Urinary bladder (tissue), 4 donors: ENCODE measurements around the gene TTLL12. TPM values are rescaled to one million over a fixed set of nuclear protein-coding genes. Genes with fewer than 3 reads are reported as not detected.

ENCODE experiments used
- DNase-seq: peaks from one replicate; pipeline ENCODE4 v3.0.0-alpha.2; 2015; ENCODE audit errors: extremely low spot score
- H3K27ac ChIP-seq: one replicate; pipeline ENCODE4 v1.5.1; 2013; ENCODE audit warnings: low read depth, mild to moderate bottlenecking, moderate library complexity
- H3K36me3 ChIP-seq: one replicate; pipeline ENCODE4 v1.6.1; 2013; ENCODE audit warnings: mild to moderate bottlenecking, moderate library complexity; ENCODE audit not compliant: insufficient read depth
- H3K4me1 ChIP-seq: one replicate; pipeline ENCODE4 v1.6.1; 2013; ENCODE audit warnings: mild to moderate bottlenecking, moderate library complexity; ENCODE audit not compliant: insufficient read depth
- H3K4me3 ChIP-seq: one replicate; pipeline ENCODE4 v1.5.1; 2013; ENCODE audit warnings: low read depth, low read length
- WGBS: extraction: QIAGEN DNeasy Blood & Tissue Kit; methylation state at CpG from one replicate; pipeline ENCODE4 v1.1.7; 2013; 5-methylcytosine and 5-hydroxymethylcytosine counted together
- polyA plus RNA-seq: library from polyadenylated mRNA; stranded (reverse); fragments of 200-250 nt; gene quantifications from one replicate; pipeline ENCODE4 v1.2.3, GENCODE V29; 2013
- total RNA-seq: library from RNA; depleted of rRNA; stranded (reverse); fragments of >200 nt; gene quantifications from one replicate; pipeline ENCODE4 v1.2.3, GENCODE V29; 2014
- donor health status: healthy with polysubstance abuse.
- donor health status: healthy.

Gene TTLL12
- total and polyA plus RNA-seq, 2 donors = 8.1 to 26.6 TPM

DNA sequence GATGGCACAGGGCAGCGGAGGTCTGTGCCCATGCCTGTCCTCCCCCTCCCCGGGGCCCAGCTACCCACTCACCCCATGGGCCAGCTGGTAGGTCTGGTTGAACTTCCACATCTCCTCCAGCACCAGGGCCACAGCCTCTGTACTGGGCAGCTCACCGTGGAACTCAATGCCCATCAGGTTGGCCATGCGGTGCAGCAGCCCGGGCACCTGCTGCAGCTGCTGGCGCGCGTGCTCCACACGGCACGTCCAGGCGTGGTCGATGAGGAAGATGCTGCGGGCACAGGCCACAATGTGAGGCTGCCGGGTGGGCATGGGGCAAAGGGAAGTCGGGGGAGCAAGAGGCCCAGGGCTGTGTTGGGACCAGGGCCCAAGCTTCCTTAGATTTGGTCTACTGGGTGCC lies 6.3 kb downstream of the TTLL12 start:
- WGBS = 94% methylated on average over 15 of the region's 15 CpGs
- DNase-seq = no peak
- H3K4me3 ChIP-seq = no peak overlapping the region
- H3K4me1 ChIP-seq = no peaks in the 10 kb centered on the region
- H3K27ac ChIP-seq = no peak overlapping the region
- H3K36me3 ChIP-seq = peaks cover 3% of the 10 kb centered on the region

- Histone ChIP-seq H3K27ac (no peak overlapping the region), H3K36me3 (peaks cover 3% of the 10 kb centered on the region), H3K4me3 (no peak overlapping the region), H3K4me1 (no peaks in the 10 kb centered on the region)
- 96% methylated on average over 15 of the region's 15 CpGs for WGBS
- DNase-seq = no peak
Observed at GRCh38 chr22:43179911-43180195, 7.1 kb downstream of the TTLL12 start.

DNA sequence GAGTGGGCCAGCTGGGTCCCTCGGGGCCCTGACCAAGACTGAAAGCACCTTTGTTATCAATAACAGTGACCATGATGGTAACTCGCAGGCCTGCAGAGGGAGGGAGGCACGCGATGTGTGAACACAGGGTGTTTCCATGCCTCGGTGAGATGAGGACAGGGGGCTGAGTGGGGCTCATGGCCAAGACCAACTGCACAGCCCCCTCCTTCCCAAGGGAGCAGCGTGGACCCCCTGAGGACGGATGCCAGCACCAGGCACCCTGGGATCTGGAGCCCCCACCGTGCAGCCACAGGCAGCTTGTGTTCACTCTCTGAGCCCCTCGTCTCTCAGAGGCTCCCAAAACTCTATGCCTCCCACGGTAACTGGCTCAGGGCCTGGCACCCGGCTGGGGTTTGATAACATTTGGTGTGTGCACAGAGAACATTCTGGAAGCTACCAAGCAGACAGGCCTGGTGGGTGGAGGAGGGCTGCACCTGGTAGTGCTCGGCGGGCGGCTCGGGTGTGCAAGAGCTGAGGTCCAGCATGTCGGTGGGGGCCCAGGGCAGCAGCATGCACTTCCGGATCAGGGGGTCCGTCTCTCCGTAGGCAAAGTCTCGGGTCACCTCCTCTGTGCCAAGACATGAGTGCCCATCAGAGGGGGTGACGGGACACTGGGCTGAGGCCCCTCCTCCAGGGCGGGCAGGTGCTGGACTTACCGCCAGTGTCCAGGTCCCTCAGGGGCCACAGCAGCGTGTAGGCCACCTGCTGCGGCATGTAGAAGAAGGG lies 7.6 kb downstream of the TTLL12 start:
- no peak overlapping the region for H3K4me3 ChIP-seq
- 96% methylated on average over 25 of the region's 25 CpGs for WGBS
- H3K36me3 ChIP-seq = peaks cover 3% of the 10 kb centered on the region
- no peak for DNase-seq
- no peaks in the 10 kb centered on the region for H3K4me1 ChIP-seq
- no peak overlapping the region for H3K27ac ChIP-seq

DNA sequence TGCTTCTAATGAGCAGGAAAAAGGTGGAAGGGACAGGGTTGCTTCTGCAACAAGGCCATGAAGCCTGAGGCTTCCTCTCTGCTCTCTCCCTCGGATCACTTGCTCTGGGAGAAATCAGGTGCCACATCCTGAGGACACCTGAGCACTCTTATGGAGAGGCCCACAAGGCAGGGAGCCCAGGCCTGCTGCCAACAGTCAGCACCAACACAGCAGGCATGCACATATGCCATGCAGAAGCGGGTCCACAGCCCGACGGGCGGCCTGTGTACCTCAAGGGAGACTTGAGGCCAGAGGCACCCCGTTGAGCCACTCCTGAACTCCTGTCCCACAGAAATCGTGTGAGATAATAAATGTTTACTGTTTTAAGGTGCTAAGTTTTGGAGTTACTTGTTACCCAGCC lies 9.5 kb downstream of the TTLL12 start:
- Histone ChIP-seq H3K4me3 (no peak overlapping the region), H3K36me3 (peaks cover 3% of the 10 kb centered on the region), H3K27ac (no peak overlapping the region), H3K4me1 (no peaks in the 10 kb centered on the region)
- DNase-seq = no peak
- WGBS = 92% methylated on average over 7 of the region's 7 CpGs

DNA sequence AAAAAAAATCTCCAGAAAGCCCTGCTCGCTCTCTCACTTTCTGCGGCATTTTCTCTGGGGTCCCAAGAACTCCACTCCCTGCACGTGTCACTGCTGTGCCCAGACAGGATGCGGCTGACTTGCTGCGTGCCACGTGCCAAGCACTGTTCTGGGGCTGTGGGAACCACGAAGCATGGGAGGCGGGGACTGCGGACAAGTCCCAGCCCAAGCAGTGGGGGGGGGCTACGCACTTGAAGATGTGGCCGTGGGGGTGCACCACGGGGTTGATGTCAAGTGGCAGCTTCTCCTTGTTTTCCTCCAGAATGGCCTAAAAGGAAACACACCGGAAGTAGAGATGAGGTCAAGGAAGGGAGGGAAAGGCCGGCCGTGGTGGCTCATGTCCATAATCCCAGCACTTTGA lies 10.8 kb downstream of the TTLL12 start:
- 88% methylated on average over 15 of the region's 15 CpGs for WGBS
- H3K36me3 ChIP-seq = peaks cover 3% of the 10 kb centered on the region
- H3K4me1 ChIP-seq = no peaks in the 10 kb centered on the region
- H3K4me3 ChIP-seq = no peak overlapping the region
- DNase-seq = no peak
- no peak overlapping the region for H3K27ac ChIP-seq

GRCh38 chr22:43174941-43175531 lies 11.9 kb downstream of the TTLL12 start:
- Histone ChIP-seq H3K36me3 (no peaks in the 10 kb centered on the region), H3K4me3 (no peak overlapping the region)
- 88% methylated on average over 9 of the region's 9 CpGs for WGBS

GRCh38 chr22:43173976-43174720 lies 12.8 kb downstream of the TTLL12 start:
- no peak overlapping the region for H3K4me3 ChIP-seq
- H3K27ac ChIP-seq = no peak overlapping the region
- H3K36me3 ChIP-seq = no peaks in the 10 kb centered on the region
- no peak for DNase-seq
- H3K4me1 ChIP-seq = no peaks in the 10 kb centered on the region
- 92% methylated on average over 39 of the region's 39 CpGs for WGBS

More at GRCh38 chr22:43174941-43175531, 11.9 kb downstream of the TTLL12 start:
- Histone ChIP-seq H3K27ac (no peak overlapping the region), H3K4me1 (no peaks in the 10 kb centered on the region)
- no peak for DNase-seq

GRCh38 chr22:43173566-43173965 lies 13.4 kb downstream of the TTLL12 start:
- Histone ChIP-seq H3K4me3 (no peak overlapping the region), H3K36me3 (no peaks in the 10 kb centered on the region), H3K27ac (no peak overlapping the region), H3K4me1 (no peaks in the 10 kb centered on the region)
- DNase-seq = no peak
- 89% methylated on average over 9 of the region's 9 CpGs for WGBS

DNA sequence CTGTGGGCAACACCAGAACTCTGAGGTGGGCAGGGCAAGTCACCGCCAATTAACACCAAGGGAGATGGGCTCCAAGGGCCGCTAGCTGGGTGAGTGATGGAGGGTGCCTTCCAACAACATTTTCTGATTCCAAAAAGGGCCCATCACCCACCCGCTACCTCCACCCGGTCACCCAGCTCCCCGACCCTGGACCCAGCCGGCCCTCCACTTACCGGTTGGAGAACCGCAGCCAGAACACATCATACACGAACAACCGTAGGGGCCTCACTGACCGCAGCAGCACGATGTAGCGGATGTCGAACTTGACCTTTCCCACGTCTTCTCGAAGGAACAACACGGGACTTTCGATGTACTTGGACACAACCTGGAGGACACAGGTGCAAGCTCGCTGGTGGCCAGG lies 14.7 kb downstream of the TTLL12 start:
- H3K4me1 ChIP-seq = no peaks in the 10 kb centered on the region
- WGBS = 97% methylated on average over 19 of the region's 19 CpGs
- no peak for DNase-seq
- H3K4me3 ChIP-seq = no peak overlapping the region
- no peak overlapping the region for H3K27ac ChIP-seq
- no peaks in the 10 kb centered on the region for H3K36me3 ChIP-seq

DNA sequence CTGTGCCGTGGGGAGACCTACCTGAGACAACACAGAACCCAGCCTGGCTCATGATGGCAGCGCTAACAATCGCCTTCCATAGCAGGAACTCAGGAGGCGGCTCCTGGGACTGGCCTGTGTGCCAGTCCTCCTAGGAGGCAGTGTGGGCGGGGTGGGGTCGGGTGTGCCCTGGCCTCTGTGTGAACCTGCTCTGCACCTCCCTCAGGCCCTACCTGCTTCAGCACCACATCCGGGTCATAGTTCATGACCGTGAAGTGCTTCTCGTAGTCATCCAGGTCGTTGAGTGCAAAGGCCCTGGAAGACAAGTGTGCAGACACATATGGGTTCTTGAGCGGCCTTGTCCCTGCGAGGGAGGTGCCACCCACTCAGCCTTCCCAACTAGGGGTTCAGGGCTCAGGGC lies 15.3 kb downstream of the TTLL12 start:
- Histone ChIP-seq H3K36me3 (no peaks in the 10 kb centered on the region), H3K4me1 (no peaks in the 10 kb centered on the region), H3K27ac (no peak overlapping the region), H3K4me3 (no peak overlapping the region)
- no peak for DNase-seq
- WGBS = 88% methylated on average over 12 of the region's 12 CpGs

DNA sequence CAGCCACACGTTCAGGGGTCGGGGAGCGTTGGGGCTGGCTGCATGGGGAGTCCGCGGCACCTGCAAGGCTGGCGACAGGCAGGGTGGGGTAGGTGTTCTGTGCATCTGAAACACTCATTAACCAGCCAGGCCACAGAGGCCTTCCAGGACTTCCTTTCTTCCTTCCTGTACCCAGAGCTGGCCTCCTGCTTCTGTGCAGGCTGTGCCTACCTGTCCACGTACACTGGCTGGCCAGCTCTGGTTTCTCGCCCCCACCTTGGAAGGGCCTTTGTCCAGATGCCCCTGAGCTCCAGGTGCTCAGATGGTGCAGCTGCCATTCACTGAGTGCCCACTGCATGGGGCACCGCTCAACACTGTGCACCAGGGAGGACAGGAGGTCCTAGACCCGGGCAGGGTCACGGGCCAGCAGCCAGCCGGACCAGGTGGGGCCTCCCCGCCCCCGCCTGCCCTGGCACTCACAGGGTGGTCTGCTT lies 15.9 kb downstream of the TTLL12 start:
- no peak for DNase-seq
- no peak overlapping the region for H3K27ac ChIP-seq
- 84% methylated on average over 14 of the region's 14 CpGs for WGBS
- H3K4me1 ChIP-seq = no peaks in the 10 kb centered on the region
- H3K36me3 ChIP-seq = no peaks in the 10 kb centered on the region
- H3K4me3 ChIP-seq = no peak overlapping the region

DNA sequence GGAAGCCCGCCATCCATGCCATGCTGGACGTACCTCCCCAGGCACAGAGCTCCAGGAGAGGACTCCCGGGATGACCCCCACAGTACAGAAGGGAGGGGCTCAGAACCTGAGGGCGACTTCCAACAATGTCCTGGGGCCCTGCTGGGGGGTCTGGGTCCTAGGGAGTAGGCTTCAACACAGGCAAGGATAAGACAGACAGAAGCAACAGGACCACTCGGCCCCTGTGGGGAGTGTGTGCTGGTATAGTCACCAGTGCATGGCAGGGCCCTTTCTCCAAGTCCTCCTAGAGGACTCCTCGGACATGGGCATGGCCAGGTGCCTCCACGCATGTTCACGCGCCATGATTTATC lies 16.8 kb downstream of the TTLL12 start:
- Histone ChIP-seq H3K4me3 (no peak overlapping the region), H3K27ac (no peak overlapping the region), H3K36me3 (no peaks in the 10 kb centered on the region), H3K4me1 (no peaks in the 10 kb centered on the region)
- 93% methylated on average over 9 of the region's 9 CpGs for WGBS
- no peak for DNase-seq

DNA sequence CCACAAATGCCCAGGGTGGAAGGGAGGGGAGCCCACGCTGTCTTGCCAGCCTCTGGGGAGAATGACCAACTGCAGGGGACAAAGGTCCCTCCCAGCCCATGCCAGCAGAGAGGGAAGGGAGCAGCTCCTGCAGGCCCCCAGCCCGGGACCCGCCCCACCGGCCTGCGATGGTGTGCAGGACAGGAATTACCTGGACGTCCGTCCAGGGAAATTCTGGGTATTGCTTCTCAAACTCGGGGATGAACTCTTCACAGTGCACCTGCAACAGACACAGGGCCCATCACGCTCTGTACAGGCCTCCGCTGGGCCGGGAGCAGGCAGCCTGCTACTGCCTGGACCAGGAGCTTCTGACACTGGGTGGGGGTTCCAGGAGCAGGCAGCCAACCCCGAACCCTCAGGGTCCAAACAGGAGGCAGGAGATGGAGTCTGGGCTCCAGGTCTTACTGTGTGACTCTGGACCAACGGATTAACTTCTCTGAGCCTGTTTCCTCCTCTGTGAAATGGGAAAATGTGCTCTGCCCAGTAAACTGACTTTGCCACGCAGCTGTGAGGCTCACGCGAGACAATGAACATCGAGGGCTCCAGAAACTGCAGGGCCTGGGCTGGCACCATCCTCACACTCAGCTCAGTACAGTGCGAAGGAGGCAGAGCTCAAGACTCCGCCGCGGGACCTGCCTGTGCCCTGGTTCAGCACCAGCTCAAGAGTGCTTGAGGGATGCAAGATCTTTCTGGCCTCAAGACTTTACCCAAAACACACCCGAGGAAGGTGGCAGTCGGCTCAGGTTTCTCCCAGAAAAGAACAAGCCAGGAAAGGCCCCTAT lies 17.4 kb downstream of the TTLL12 start:
- WGBS = 94% methylated on average over 23 of the region's 23 CpGs
- Histone ChIP-seq H3K27ac (no peak overlapping the region), H3K36me3 (no peaks in the 10 kb centered on the region), H3K4me1 (no peaks in the 10 kb centered on the region), H3K4me3 (no peak overlapping the region)
- no peak for DNase-seq
